Measurements from ENCODE around the gene CFD.
"Not testable (repeated sequence)": the region's sequence is repeated elsewhere in the genome, so short reads cannot be mapped to it uniquely, and the experiment has no call there.

The CFD gene

DNA sequence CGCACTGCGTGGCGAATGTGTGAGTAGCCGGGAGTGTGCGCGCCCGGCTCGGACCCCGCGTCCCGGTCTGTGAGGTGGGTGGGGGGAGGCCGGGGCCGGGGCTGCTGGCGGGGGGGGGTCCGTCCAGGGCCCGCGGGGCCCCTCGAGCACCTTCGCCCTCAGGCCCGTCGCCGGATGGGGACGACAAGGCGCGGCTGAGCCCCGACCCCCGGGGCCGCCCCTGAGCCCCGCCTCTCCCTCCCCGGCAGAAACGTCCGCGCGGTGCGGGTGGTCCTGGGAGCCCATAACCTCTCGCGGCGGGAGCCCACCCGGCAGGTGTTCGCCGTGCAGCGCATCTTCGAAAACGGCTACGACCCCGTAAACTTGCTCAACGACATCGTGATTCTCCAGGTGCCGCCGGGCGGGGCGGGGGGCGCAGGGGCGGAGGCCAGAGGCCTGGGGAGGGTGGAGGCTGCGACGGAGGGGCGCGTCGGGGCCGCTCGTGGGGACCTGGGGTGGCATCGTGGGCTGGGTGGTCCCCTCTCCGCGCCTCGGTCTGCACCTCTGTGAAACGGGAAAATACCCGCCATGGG is 6.4 kb upstream of the CFD start:
- DNase-seq, result no peak

DNA sequence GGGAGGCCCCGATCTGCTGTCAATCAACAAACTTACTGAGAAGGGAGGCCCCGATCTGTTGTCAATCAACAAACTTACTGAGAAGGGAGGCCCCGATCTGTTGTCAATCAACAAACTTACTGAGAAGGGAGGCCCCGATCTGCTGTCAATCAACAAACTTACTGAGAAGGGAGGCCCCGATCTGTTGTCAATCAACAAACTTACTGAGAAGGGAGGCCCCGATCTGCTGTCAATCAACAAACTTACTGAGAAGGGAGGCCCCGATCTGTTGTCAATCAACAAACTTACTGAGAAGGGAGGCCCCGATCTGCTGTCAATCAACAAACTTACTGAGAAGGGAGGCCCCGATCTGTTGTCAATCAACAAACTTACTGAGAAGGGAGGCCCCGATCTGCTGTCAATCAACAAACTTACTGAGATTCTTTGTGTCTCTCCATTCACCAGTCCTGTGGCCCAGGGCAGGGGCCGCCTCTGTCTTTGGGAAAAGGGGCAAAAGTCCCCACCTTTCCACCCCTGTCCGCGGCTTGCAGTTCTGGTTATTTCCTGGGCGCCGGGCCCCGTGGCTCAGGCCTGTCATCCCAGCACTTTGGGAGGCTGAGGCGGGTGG is 5.7 kb upstream of the CFD start:
- DNase-seq, result not testable (repeated sequence)

DNA sequence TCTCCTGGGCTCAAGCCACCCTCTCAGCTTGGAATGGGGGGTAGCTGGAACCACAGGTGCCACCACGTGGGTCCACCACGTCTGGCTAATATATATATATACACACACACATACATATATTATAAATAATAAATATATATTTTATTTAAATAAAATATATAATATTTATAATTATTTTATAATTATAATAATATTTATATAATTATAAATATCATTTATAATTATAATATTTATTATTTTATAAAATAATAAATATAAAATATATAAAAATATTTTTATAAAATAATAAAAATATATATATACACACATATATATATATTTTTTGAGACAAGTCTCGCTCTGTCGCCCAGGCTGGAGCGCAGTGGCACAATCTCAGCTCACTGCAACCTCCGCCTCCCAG is 4.9 kb upstream of the CFD start:
- DNase-seq, result no peak

DNA sequence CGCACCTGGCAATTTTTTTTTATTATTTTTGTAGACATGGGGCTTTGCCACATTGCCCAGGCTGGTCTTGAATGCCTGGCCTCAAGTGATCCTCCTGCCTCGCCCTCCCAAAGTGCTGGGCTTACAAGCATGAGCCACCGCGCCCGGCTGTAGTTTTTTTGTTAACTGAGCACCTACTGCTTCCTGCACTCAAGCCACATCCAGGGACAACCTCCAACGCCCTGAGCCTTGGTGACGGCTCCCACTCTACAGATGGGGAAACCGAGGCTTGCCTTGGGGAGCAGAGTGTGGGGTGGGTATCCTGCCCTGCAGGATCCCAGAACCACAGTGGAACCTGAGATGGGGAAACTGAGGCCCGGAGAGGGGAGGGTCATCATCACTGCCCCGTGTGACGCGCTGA is 4.3 kb upstream of the CFD start:
- DNase-seq, result no peak

DNA sequence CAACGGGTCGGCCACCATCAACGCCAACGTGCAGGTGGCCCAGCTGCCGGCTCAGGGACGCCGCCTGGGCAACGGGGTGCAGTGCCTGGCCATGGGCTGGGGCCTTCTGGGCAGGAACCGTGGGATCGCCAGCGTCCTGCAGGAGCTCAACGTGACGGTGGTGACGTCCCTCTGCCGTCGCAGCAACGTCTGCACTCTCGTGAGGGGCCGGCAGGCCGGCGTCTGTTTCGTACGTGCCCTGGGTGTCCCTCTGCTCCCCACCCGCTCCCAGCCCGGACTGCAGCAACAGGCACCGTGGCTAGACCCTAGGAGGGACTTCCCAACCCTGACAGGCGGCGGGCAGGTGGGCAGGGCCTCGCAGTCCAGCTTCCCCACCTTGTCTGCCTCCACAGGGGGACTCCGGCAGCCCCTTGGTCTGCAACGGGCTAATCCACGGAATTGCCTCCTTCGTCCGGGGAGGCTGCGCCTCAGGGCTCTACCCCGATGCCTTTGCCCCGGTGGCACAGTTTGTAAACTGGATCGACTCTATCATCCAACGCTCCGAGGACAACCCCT is 3.8 kb upstream of the CFD start:
- DNase-seq, result no peak

DNA sequence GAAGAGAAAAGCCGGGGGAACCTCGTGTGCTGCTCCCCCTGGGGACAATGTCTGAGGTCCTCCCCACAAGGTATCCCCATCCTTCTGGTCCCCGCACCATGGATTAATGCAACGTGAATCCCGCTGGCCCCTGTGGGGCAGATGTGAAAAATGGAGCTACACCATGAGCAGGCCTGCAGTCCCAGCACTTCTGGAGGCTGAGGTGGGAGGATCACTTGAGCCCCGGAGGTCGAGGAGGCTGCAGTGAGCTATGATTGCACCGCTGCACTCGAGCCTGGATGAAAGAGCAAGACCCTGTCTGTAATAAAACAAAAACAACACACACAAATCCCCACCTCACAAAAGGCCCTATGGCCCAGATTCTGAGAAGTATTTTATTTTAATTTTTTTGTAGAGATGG is 1.2 kb upstream of the CFD start:
- no peak for DNase-seq

DNA sequence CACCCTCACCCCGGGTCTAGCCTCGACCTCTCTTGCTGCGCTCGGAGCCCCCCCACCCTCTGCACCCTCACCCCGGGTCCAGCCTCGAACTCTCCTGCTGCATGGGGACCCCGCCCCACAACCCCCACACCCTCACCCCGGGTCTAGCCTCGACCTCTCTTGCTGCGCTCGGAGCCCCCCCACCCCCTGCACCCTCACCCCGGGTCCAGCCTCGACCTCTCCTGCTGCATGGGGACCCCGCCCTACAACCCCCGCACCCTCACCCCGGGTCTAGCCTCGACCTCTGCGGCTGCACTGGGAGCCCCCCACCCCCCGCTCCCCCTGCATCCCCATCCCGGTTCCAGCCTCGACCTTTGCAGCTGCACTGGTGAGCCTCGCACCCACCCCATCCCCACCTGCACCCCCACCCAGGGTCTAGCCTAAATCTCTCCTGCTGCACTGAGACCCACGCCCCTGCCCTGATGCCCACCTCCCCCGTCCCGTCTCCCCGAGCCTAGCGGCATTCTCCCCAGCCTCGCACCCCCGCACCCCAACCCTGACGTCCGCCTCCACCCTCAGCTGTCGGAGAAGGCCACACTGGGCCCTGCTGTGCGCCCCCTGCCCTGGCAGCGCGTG is 1.8 kb downstream of the CFD start:
- DNase-seq, result no peak

DNA sequence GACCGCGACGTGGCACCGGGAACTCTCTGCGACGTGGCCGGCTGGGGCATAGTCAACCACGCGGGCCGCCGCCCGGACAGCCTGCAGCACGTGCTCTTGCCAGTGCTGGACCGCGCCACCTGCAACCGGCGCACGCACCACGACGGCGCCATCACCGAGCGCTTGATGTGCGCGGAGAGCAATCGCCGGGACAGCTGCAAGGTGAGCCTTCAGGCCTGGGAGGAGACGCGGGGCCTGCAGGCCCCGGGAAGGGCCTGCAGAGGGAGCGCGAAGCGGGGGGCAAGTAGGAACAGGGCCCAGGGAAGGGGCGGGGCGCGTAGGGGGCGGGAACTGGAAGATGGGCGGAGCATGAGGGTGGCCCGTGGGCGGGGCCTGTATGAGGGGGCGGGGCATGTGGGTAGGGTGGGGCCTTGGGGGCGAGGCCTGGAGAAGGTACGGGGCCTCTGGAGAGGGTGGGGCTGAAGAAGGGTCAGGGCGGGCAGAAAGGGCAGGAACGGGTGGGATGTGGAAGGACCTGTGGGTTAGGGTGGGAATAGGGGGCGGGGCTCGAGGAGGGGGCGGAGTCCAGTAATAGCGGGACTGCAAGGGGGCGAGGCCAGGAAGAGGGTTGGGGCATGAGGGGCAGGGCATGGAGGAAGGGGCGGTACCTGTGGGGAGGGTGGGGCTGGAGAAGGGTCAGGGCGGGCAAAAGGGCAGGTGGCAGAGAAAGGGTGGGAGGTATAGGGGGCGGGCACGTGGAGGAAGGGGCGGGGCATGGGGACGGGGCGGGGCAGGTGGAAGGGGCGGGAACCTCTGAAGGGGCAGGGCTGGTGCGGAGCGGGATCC is 2.5 kb downstream of the CFD start:
- peak; percentile 27 to 67 (median 54) for DNase-seq

DNA sequence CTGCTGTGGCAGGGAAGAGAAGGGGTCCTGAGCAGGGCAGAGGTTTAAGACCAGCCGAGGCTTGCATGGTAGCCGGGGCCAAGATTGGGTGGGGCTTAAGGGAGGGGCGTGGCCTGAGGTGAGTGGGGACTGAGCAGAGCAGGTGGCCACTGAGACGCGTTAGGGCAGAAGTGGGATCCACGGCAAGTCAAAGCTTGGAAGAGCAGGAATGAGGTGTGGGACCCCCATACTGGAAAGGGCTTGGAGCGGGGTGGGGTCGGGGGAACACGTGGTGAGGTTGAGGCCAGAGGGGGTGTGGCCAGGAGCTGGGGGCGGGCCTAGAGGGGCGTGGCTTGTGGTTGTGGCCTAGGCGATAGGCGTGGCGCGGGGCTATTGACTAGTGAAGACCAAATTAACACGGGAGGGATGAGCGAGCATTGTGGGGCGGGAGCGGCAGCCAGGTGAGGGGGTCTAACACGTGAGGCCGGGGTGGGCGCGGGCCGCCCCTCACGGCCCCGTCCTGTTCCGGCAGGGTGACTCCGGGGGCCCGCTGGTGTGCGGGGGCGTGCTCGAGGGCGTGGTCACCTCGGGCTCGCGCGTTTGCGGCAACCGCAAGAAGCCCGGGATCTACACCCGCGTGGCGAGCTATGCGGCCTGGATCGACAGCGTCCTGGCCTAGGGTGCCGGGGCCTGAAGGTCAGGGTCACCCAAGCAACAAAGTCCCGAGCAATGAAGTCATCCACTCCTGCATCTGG is 3.3 kb downstream of the CFD start:
- DNase-seq, result peak; percentile 34 to 77 (median 63)

DNA sequence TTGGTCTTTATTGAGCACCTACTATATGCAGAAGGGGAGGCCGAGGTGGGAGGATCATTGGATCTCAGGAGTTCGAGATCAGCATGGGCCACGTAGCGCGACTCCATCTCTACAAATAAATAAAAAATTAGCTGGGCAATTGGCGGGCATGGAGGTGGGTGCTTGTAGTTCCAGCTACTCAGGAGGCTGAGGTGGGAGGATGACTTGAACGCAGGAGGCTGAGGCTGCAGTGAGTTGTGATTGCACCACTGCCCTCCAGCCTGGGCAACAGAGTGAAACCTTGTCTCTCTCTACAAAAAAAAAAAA is 3.8 kb downstream of the CFD start:
- DNase-seq, result no peak

DNA sequence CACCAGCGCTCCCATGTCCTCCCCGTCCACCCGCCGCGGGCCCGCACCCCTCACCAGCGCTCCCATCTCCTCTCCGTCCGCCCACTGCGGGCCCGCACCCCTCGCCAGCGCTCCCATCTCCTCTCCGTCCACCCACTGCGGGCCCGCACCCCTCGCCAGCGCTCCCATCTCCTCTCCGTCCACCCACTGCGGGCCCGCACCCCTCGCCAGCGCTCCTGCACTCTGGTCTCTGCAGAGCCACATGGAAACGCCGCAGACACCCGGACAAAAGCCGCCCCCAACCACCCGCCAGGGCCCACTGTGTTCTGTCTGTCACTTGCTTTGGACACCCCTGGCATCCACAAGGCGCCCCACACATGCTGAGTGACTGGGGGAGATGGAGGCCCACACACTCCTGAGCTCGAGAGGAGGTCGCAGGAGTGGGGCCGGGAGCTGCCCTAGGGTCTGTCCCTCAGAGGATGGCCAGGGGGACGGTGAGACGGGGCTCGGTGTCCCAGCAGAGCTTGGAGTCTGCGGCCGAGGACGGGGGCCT is 7.4 kb downstream of the CFD start:
- no peak for DNase-seq

DNA sequence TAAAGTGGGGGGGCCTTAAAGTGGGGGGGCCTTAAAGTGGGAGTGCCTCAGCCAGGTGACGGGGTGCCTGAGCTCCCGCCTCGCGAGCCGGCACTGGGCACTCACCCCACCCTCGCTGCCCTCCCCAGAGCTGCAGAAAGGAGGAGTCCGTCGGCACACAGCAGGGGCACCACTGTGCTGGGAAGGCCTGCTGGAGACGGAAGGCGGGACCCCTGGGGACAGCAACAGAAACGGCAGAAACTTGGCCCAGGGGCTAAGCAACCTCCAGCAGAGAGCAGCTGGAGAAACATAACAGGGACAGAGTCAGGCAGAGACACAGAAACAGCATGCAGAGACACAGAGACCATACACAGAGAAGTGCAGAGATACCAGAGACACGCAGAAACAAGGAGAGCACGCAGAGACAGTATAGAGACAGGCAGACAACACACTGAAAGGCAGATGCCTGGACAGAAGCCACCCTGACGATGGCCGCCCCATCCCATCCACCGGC is 7.9 kb downstream of the CFD start:
- no peak for DNase-seq

DNA sequence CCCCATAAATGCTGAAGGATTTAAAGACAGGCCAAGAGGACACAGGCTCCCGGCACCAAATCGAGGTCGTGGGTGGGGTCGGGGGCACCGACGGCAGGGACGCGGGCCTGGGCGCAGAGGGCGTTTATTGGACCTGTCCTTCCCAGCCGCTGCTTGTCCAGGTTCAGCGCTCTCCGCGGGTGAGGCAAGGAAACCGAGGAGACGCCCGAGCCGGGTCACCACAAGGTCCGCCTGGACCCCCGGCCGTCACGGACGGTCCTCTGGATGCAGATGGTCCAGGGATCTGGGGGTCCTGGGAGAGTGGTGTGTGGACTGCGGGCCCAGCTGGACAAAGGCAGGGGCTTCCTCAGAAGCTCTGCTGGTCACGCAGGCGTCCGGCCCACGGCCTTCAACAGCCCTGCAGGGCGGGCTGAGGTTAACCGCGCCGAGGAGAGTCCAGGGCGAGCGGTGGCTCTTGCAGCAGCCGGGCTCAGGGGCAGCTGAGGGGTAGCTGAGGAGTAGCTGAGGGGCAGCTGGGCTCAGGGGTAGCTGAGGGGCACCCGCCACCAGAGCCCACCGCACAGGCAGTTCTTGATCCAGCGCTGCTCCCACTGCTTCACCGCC is 8.5 kb downstream of the CFD start:
- no peak for DNase-seq

DNA sequence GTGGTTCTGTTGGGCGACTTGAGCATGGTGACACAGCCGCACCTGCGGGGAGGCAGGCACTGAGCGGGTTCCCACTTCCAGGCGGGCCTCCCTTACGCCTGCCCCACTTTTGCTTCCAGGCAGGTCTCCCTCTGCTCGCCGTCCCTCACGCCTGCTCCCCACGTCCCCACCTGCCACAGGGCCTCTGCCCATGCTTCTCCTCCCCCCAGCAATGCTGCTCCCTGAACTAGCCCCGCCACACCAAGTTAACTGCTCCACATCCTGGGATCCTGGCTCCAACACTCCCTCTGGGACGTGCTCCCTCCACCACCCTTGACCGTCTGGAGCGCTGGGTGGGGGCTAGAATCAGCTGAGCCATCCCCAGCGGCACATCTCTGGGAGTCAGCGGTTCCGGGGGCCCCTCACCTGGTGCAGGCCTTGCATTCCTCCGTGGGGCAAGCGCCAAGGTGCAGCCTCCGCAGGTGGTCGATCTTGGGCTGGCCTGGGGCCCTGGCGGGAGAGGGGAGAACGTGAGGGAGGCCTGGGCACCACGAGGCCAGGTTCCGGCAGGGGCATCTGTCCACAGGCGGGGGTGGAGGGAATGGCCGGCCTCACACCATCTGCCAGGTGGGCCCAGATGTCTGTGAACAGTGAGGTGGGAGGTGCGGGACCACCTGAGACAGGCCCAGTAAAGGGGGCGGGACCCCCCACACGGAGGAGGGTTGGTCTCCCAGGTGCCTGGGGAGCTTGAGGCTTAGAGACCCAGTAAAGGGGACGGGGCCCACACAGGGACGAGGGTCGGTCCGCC is 9.2 kb downstream of the CFD start:
- DNase-seq, result no peak

DNA sequence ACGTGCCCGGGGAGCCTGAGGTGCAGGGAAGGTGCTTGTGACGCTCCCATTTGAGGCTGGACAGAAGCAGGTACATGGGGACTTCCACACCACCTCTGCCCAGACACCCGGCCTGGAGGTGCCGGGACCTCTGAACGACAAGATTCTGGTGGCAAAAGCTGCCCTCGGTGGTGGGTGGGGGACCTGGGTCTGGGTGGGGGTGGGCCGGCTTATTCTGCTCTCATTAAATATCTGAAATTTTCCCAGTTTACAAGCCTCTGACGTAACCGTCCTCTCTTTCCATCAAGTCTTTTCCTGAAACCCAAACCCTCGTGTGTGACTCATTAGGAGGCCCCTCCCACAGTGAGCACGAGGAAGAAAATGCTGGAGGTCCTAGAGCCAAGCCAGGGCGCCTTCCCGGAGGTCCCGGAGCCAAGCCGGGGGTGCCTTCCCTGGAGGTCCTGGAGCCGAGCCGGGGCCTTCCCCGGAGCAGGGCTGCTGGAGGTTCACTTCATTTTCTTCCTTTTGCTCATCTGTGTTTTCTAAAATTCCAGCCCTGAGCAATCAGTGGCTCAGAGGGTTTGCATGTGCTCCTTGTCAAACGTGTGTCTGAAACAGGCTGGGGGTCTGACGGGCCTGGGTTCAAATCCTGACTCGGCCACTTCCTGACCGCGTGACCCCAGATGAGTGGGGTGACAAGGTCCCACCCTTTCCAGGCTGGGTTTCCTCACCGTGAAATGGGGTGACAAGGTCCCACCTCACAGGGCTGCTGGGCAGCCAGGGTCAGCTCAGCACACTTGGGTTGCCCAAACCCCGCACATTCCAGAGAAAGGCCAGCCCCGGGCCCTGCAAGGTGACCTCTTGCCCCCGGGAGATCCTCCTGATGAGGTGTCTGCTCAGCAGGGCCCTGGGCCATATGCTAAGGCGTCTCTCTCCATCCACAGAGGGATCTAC is 10.0 kb downstream of the CFD start:
- no peak for DNase-seq

DNA sequence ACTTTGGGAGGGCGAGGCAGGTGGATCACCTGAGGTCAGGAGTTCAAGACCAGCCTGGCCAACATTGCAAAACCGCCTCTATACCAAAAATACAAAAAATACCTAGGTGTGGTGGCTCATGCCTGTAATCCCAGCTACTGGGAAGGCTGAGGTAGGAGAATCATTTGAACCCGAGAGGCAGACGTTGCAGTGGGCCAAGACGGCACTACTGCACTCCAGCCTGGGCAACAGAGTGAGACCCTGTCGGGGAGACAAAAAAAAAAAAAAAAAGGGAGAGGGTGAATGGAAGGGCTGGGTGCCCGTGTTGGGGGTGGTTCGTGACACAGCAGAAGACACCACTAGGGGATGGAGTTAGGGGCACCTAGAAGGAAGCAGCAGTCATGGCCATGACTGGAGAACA is 10.8 kb downstream of the CFD start:
- DNase-seq, result no peak

DNA sequence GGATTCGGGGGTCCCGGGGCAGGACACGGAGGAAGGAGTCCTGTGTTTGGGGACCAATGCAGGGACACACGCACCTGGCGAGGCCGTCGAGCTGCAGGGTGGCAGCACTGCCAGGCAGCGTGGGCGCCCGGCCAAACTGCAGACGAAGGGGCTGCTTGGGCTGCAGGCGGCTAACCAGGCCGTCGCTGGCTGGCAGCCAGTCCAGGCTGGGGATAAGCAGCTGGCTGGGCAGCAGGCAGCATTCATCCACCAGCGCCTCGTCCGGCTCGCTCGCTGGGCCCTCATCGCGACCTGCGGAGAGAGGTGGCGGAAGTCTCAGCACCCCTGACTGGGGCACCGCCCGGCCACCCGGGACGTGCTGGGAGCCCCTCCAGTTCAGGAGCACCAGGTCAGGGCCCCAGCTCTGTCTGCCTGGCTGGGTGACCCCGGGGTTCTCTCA is 11.5 kb downstream of the CFD start:
- no peak for DNase-seq

DNA sequence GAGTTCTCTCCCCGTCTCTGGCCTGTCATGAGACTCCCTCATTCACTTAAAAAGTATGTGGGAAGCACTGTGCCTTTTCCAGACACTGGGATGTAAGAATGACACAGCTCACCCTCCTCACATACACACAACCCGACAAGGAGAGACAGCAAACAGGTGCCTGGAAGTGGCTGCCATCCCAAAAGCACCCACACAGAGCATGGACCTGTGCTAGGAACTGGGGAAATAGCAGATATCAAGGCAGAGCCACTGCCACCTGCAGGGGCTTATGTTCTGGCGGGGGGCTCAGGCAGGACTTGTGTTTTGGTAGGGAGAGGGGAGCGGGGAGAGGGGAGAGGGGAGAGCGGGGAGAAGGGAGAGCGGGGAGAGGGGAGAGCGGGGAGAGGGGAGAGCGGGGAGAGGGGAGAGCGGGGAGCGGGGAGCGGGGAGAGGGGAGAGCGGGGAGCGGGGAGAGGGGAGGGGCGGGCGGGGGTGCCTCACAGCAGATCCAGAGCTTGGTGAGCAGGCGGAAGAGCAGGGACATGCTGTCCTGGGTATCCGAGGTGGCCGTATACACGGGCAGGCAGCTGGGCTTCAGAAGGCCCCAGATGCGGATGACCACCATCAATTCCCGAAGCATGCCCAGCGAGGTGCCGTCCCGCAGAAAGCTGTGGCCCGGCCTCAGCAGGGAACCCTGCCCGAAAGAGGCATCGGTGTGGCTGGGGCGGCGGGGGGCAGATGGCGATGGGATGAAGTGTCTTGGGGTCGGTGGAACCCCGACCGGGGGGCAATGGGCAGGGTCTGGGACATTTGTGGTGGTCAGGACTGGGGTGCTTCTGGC is 12.2 kb downstream of the CFD start:
- no peak for DNase-seq

DNA sequence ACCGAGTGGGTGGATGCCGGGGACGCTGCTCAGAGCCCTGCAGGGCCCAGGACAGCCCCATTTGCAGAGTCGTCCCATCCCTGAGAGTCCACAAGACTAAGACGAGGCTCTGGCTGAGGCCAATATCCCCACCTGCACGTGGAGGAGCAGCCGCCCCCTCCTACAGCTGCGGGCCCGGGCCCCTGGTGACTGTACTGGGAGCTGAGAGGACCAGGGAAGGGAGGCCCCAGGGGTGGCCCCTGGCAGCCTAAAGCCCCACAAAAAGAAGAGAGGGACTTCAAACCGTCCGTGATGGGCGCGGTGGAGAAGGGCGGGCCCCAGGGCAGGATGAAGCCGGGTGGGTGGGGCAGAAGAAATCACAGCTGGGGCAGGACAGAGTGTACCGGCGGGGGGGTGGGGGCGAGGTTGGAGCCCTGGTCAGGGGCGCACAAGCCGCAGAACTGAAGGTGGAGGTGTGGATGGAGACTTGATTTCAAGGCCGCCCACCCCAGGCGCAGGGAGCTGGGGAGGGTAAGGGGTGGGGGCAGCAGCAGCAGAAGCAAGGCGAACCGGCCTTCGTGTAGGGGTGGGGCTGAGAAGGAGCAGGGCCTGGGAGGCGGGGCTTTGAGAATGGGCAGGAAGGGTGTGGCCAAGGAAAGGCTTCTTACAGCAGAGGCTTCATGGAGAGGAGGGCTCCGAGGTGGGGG is 12.9 kb downstream of the CFD start:
- peak in 3 of 4 experiments; percentile 27 to 77 (median 73) for DNase-seq

Measured in activated naive CD4-positive, alpha-beta T cell (primary cell).